HL-60 (cell line): ENCODE measurements around the gene EAF2.

Source experiments
- POLR2AphosphoS5 ChIP-seq: IDR thresholded peaks from 2 replicates; pipeline ENCODE4 v1.6.1; 2012; ENCODE audit warnings: low read depth
- TF ChIP-seq, protein P1 (sequence below): IDR thresholded peaks from 2 replicates; pipeline ENCODE4 v1.6.1; 2012; ENCODE audit warnings: low read depth; ENCODE audit not compliant: insufficient replicate concordance
- TF ChIP-seq, protein P2 (sequence below): IDR thresholded peaks from one replicate; pipeline ENCODE4 v1.5.1; 2011; ENCODE audit warnings: low read length, control low read depth, inconsistent platforms; ENCODE audit not compliant: insufficient read depth

DNA sequence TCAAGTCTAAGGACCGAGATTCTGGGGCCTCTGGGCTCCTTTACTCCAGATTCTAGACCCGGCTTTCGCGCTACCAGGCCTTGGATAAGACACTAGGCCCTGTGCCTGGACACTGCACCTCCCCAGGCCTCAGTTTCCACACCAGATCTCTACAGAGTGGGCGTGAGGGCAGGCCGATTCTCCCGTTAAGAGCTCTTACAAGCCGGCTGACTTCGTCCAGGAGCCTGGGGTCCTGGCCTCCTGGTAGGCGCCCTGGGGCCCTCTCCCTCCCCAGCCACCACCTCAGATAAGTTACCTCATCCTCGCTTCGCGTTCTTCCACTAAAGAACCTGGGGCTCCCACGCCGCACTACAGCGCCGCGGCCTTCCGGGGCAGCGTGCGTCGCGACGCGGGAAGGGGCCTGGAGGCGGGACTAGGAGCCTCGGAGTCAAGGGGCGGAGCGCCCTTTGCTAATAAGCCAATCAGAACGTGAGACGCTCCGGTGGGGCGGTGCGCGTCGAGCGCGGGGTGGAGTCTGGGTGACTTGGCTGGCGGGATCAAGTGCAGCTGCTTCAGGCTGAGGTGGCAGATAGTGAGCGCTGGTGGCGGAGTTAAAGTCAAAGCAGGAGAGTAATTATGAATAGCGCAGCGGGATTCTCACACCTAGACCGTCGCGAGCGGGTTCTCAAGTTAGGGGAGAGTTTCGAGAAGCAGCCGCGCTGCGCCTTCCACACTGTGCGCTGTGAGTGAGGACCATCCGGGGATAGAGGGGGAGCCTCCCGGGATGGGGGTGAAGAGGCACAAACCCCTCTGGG, at the start of gene EAF2, which contains the start of gene IQCB1:
- TF ChIP-seq, protein P1, sequence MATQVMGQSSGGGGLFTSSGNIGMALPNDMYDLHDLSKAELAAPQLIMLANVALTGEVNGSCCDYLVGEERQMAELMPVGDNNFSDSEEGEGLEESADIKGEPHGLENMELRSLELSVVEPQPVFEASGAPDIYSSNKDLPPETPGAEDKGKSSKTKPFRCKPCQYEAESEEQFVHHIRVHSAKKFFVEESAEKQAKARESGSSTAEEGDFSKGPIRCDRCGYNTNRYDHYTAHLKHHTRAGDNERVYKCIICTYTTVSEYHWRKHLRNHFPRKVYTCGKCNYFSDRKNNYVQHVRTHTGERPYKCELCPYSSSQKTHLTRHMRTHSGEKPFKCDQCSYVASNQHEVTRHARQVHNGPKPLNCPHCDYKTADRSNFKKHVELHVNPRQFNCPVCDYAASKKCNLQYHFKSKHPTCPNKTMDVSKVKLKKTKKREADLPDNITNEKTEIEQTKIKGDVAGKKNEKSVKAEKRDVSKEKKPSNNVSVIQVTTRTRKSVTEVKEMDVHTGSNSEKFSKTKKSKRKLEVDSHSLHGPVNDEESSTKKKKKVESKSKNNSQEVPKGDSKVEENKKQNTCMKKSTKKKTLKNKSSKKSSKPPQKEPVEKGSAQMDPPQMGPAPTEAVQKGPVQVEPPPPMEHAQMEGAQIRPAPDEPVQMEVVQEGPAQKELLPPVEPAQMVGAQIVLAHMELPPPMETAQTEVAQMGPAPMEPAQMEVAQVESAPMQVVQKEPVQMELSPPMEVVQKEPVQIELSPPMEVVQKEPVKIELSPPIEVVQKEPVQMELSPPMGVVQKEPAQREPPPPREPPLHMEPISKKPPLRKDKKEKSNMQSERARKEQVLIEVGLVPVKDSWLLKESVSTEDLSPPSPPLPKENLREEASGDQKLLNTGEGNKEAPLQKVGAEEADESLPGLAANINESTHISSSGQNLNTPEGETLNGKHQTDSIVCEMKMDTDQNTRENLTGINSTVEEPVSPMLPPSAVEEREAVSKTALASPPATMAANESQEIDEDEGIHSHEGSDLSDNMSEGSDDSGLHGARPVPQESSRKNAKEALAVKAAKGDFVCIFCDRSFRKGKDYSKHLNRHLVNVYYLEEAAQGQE, result peak; percentile 59
- TF ChIP-seq, protein P2, sequence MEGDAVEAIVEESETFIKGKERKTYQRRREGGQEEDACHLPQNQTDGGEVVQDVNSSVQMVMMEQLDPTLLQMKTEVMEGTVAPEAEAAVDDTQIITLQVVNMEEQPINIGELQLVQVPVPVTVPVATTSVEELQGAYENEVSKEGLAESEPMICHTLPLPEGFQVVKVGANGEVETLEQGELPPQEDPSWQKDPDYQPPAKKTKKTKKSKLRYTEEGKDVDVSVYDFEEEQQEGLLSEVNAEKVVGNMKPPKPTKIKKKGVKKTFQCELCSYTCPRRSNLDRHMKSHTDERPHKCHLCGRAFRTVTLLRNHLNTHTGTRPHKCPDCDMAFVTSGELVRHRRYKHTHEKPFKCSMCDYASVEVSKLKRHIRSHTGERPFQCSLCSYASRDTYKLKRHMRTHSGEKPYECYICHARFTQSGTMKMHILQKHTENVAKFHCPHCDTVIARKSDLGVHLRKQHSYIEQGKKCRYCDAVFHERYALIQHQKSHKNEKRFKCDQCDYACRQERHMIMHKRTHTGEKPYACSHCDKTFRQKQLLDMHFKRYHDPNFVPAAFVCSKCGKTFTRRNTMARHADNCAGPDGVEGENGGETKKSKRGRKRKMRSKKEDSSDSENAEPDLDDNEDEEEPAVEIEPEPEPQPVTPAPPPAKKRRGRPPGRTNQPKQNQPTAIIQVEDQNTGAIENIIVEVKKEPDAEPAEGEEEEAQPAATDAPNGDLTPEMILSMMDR, result no peak
- TF ChIP-seq POLR2AphosphoS5, result peak; percentile 89
